Measurements from ENCODE around the gene SLC4A7. TPM values are rescaled to one million over a fixed set of nuclear protein-coding genes. Genes with fewer than 3 reads are reported as not detected.

The SLC4A7 gene
- total and polyA plus RNA-seq, 4 donors, result 3.3 to 87.1 (median 11.9) TPM

- Histone ChIP-seq H3K36me3 (ENCODE audit: control insufficient read depth in 4 of 4, insufficient read depth in 4 of 4, low read length in 4 of 4) (no peaks in the 10 kb centered on the region), H3K27me3 (ENCODE audit: control insufficient read depth in 3 of 3, insufficient read depth in 3 of 3, low read length in 2 of 3) (no peaks in the 10 kb centered on the region), H3K4me1 (ENCODE audit: control insufficient read depth in 5 of 5, insufficient read depth in 5 of 5, low read length in 5 of 5) (peaks cover 0 to 17% (median 5%) of the 10 kb centered on the region in 5 donors), H3K9me3 (ENCODE audit: control insufficient read depth in 4 of 4, insufficient read depth in 3 of 4, low read length in 3 of 4) (no peaks in the 10 kb centered on the region), H3K27ac (ENCODE audit: low read depth in 1 of 2, low read length in 1 of 2) (peak overlapping the region in 1 of 2 donors; percentile 41), H3K4me3 (no peak overlapping the region), H3K9ac (ENCODE audit: insufficient read depth in 1 of 2, low read length in 2 of 2) (no peak overlapping the region)
- DNase-seq (no peak), ATAC-seq (ENCODE audit: insufficient read depth, low FRiP score) (peak; percentile 76)
- TF ChIP-seq CTCF (IDR thresholded peaks at IDR 0.05; ENCODE audit: control extremely low read depth, extremely low read depth), result no peak
- 49 to 68% methylated on average over 5 of the region's 5 CpGs for WGBS, 2 donors
Measured at GRCh38 chr3:27521179-27521871, 37.1 kb upstream of the SLC4A7 start.

DNA sequence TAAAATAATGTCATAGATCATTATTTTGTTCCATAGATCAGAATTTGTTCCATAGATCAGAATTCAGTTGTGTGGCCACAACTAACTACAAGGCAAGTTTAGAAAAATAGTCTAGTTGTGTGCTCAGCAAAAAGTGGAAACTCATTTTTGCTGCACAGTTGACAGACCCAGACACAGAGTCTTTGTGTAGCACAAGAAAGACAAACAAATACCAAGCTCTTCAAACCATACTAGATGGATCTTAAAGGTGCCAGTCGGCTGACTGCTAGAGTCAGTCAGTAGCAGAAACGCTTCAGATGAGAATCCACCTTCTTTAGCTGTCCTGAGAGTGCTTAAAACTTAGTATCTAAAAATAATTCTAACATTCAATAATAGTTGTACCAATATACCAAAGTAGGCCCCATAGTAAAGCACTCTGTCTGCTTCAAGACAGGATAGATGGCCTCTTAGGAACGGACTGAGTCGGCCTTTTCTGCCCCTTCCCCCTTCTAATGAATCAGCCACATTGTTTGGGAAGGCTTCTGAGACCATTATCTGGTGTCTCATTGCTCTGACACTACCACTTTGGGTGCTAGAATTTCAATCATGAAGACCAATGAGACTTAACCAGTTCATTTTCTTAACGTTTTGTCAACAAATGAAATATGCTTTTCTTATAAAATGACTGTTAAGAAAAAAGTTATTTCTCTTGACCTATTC lies 27.7 kb upstream of the SLC4A7 start:
- DNase-seq (no peak), ATAC-seq (ENCODE audit: insufficient read depth, low FRiP score) (no peak)
- Histone ChIP-seq H3K4me1 (ENCODE audit: control insufficient read depth in 5 of 5, insufficient read depth in 5 of 5, low read length in 5 of 5) (peaks cover 0 to 2% (median 0%) of the 10 kb centered on the region in 5 donors), H3K4me3 (no peak overlapping the region), H3K36me3 (ENCODE audit: control insufficient read depth in 4 of 4, insufficient read depth in 4 of 4, low read length in 4 of 4) (no peaks in the 10 kb centered on the region), H3K27ac (ENCODE audit: low read depth in 1 of 2, low read length in 1 of 2) (no peak overlapping the region), H3K9me3 (ENCODE audit: control insufficient read depth in 4 of 4, insufficient read depth in 3 of 4, low read length in 3 of 4) (no peaks in the 10 kb centered on the region), H3K27me3 (ENCODE audit: control insufficient read depth in 3 of 3, insufficient read depth in 3 of 3, low read length in 2 of 3) (no peaks in the 10 kb centered on the region), H3K9ac (ENCODE audit: insufficient read depth in 1 of 2, low read length in 2 of 2) (no peak overlapping the region)
- 54 to 67% methylated on average over 5 of the region's 5 CpGs for WGBS, 2 donors
- no peak for TF ChIP-seq CTCF (IDR thresholded peaks at IDR 0.05; ENCODE audit: control extremely low read depth, extremely low read depth)

DNA sequence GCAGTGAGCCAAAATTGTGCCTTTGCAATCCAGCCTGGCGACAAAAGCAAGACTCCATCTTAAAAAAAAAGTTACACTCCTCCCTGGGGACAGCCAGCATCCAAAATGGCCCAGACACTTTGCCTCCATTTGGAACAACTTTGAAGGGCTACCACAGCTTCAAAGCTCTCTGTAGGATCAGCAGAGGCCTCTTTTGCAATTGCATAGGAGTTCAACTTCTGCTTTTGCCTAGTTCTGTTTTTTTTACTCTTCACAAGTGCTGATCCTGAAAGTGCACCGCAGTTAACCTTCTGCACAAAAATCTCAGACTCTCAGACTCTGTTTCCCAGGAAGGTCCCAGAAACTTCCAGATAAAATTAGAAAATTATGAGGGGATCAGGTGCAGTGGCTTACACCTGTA lies 25.2 kb upstream of the SLC4A7 start:
- no peak overlapping the region for H3K27ac ChIP-seq (ENCODE audit: low read depth in 1 of 2, low read length in 1 of 2)
- no peak overlapping the region for H3K9ac ChIP-seq (ENCODE audit: insufficient read depth in 1 of 2, low read length in 2 of 2)
- no peaks in the 10 kb centered on the region for H3K36me3 ChIP-seq (ENCODE audit: control insufficient read depth in 4 of 4, insufficient read depth in 4 of 4, low read length in 4 of 4)
- 55 to 84% methylated on average over 2 of the region's 2 CpGs for WGBS, 2 donors
- DNase-seq (no peak), ATAC-seq (ENCODE audit: insufficient read depth, low FRiP score) (no peak)
- no peak for TF ChIP-seq CTCF (IDR thresholded peaks at IDR 0.05; ENCODE audit: control extremely low read depth, extremely low read depth)
- H3K4me1 ChIP-seq (ENCODE audit: control insufficient read depth in 5 of 5, insufficient read depth in 5 of 5, low read length in 5 of 5), result peaks cover 0 to 2% (median 0%) of the 10 kb centered on the region in 5 donors
- H3K4me3 ChIP-seq, result no peak overlapping the region
- no peaks in the 10 kb centered on the region for H3K27me3 ChIP-seq (ENCODE audit: control insufficient read depth in 3 of 3, insufficient read depth in 3 of 3, low read length in 2 of 3)
- no peaks in the 10 kb centered on the region for H3K9me3 ChIP-seq (ENCODE audit: control insufficient read depth in 4 of 4, insufficient read depth in 3 of 4, low read length in 3 of 4)

All from lung (tissue), 12 donors.